Measurements from ENCODE around the gene SLMAP.

The SLMAP gene

DNA sequence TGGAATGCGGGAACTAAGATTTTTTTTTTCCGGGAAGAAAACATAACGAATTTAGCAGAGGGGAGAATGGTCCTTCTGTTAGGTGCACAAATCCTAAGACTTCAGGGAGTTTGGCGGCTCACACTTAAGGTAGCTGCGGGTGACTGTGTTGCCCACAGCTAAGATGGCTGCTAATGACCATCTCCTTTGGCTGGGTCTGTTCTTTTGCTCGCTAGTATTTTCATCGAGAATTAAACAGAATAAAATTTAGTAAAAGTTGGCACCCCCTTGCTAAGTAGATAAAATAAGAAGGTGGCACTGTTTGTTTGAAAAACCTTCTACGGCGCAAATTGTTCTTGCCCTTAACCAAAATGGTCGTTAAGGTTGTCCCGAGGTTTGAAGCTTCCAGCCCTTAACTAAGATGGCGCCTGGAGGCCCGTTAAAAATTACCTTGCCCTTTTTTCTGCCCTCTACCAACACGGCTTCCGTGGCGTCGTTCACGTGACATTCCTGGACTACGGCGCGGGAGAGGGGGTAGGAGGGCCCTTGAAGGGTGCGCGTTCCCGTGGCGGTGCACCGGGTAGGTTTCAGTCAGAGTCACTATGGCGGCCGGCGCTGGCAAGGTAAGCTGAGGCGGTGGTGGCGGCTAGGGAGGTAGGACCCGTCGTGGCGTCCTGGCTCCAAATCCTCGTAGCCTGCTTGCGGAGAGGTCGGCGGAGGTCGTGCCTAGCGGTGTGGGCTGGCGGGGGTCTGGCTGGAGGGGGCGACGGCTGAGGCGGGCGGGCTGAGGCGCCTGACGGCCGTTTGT lies at the start of gene SLMAP:
Gene SLMAP (plus strand): TSS at position 569 of the 787 bp plus-strand sequence. CDS start 1,343 bp downstream, outside the sequence.
- no peaks in the 10 kb centered on the region for H3K9me3 ChIP-seq (ENCODE audit: control insufficient read depth, insufficient read depth, low read length)
- H3K4me1 ChIP-seq (ENCODE audit: control insufficient read depth, insufficient read depth, low read length): no peaks in the 10 kb centered on the region
- no peaks in the 10 kb centered on the region for H3K36me3 ChIP-seq (ENCODE audit: control insufficient read depth, insufficient read depth, low read length)
- no peaks in the 10 kb centered on the region for H3K27me3 ChIP-seq (ENCODE audit: control insufficient read depth, insufficient read depth, low read length)
- DNase-seq (ENCODE audit: low read depth, low spot score): peak; percentile 90
- WGBS (ENCODE audit: insufficient coverage, insufficient read length): no CpG with 5 or more reads among the region's 48 CpGs
- H3K27ac ChIP-seq (ENCODE audit: low read length): no peak within 1 kb of the TSS
- peak within 1 kb of the TSS; percentile 80 for H3K4me3 ChIP-seq (ENCODE audit: low read length)

GRCh38 chr3:57706462-57706861 lies 49.6 kb upstream of the SLMAP start:
- DNase-seq (ENCODE audit: low read depth, low spot score): no peak
- Histone ChIP-seq H3K4me3 (ENCODE audit: low read length) (no peak overlapping the region), H3K27me3 (ENCODE audit: control insufficient read depth, insufficient read depth, low read length) (no peaks in the 10 kb centered on the region; the same call in 1 of the 2 replicates), H3K4me1 (ENCODE audit: control insufficient read depth, insufficient read depth, low read length) (no peaks in the 10 kb centered on the region), H3K36me3 (ENCODE audit: control insufficient read depth, insufficient read depth, low read length) (no peaks in the 10 kb centered on the region), H3K9me3 (ENCODE audit: control insufficient read depth, insufficient read depth, low read length) (no peaks in the 10 kb centered on the region), H3K27ac (ENCODE audit: low read length) (no peak overlapping the region)
- no CpG with 5 or more reads among the region's 3 CpGs for WGBS (ENCODE audit: insufficient coverage, insufficient read length)

DNA sequence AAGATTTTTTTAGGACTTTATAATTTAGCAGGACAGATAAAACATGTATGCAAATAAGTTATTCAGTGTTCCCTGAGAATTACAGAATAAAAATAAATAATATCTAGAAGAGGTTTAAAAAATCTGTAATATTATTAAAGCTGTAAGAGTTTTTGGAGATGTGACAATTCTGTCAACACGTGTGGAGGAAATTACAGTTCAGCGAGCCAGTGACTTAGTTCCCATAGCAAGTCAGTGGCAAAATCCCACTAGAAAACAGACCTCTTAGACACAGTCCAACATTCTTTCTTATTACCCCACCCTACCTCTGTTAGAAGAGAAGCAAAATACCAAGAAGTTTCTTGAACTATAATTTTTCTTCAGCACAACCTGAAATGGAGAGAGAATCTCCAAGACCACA lies 47.1 kb upstream of the SLMAP start:
- WGBS (ENCODE audit: insufficient coverage, insufficient read length): no CpG with 5 or more reads among the region's 2 CpGs

GRCh38 chr3:57709559-57709958 lies 46.5 kb upstream of the SLMAP start:
- no peaks in the 10 kb centered on the region for H3K4me1 ChIP-seq (ENCODE audit: control insufficient read depth, insufficient read depth, low read length)
- H3K27ac ChIP-seq (ENCODE audit: low read length): no peak overlapping the region
- H3K9me3 ChIP-seq (ENCODE audit: control insufficient read depth, insufficient read depth, low read length): no peaks in the 10 kb centered on the region
- no peaks in the 10 kb centered on the region; the same call in 1 of the 2 replicates for H3K27me3 ChIP-seq (ENCODE audit: control insufficient read depth, insufficient read depth, low read length)
- WGBS (ENCODE audit: insufficient coverage, insufficient read length): no CpG with 5 or more reads among the region's 2 CpGs
- no peaks in the 10 kb centered on the region for H3K36me3 ChIP-seq (ENCODE audit: control insufficient read depth, insufficient read depth, low read length)
- no peak for DNase-seq (ENCODE audit: low read depth, low spot score)
- no peak overlapping the region for H3K4me3 ChIP-seq (ENCODE audit: low read length)

More for the DNA sequence above, 47.1 kb upstream of the SLMAP start:
- Histone ChIP-seq H3K4me3 (ENCODE audit: low read length) (no peak overlapping the region), H3K27me3 (ENCODE audit: control insufficient read depth, insufficient read depth, low read length) (no peaks in the 10 kb centered on the region; the same call in 1 of the 2 replicates), H3K27ac (ENCODE audit: low read length) (no peak overlapping the region), H3K4me1 (ENCODE audit: control insufficient read depth, insufficient read depth, low read length) (no peaks in the 10 kb centered on the region), H3K36me3 (ENCODE audit: control insufficient read depth, insufficient read depth, low read length) (no peaks in the 10 kb centered on the region), H3K9me3 (ENCODE audit: control insufficient read depth, insufficient read depth, low read length) (no peaks in the 10 kb centered on the region)
- DNase-seq (ENCODE audit: low read depth, low spot score): no peak

GRCh38 chr3:57715686-57716085 lies 40.4 kb upstream of the SLMAP start:
- Histone ChIP-seq H3K4me3 (ENCODE audit: low read length) (no peak overlapping the region), H3K36me3 (ENCODE audit: control insufficient read depth, insufficient read depth, low read length) (no peaks in the 10 kb centered on the region), H3K27ac (ENCODE audit: low read length) (no peak overlapping the region), H3K4me1 (ENCODE audit: control insufficient read depth, insufficient read depth, low read length) (no peaks in the 10 kb centered on the region), H3K27me3 (ENCODE audit: control insufficient read depth, insufficient read depth, low read length) (no peaks in the 10 kb centered on the region), H3K9me3 (ENCODE audit: control insufficient read depth, insufficient read depth, low read length) (no peaks in the 10 kb centered on the region)
- no peak for DNase-seq (ENCODE audit: low read depth, low spot score)
- WGBS (ENCODE audit: insufficient coverage, insufficient read length): no CpG with 5 or more reads among the region's 4 CpGs

GRCh38 chr3:57717205-57717868 lies 38.8 kb upstream of the SLMAP start:
- H3K36me3 ChIP-seq (ENCODE audit: control insufficient read depth, insufficient read depth, low read length): no peaks in the 10 kb centered on the region
- no CpG with 5 or more reads among the region's 6 CpGs for WGBS (ENCODE audit: insufficient coverage, insufficient read length)
- no peak overlapping the region for H3K27ac ChIP-seq (ENCODE audit: low read length)
- no peaks in the 10 kb centered on the region for H3K9me3 ChIP-seq (ENCODE audit: control insufficient read depth, insufficient read depth, low read length)
- DNase-seq (ENCODE audit: low read depth, low spot score): no peak
- H3K27me3 ChIP-seq (ENCODE audit: control insufficient read depth, insufficient read depth, low read length): no peaks in the 10 kb centered on the region
- no peaks in the 10 kb centered on the region for H3K4me1 ChIP-seq (ENCODE audit: control insufficient read depth, insufficient read depth, low read length)
- no peak overlapping the region for H3K4me3 ChIP-seq (ENCODE audit: low read length)

DNA sequence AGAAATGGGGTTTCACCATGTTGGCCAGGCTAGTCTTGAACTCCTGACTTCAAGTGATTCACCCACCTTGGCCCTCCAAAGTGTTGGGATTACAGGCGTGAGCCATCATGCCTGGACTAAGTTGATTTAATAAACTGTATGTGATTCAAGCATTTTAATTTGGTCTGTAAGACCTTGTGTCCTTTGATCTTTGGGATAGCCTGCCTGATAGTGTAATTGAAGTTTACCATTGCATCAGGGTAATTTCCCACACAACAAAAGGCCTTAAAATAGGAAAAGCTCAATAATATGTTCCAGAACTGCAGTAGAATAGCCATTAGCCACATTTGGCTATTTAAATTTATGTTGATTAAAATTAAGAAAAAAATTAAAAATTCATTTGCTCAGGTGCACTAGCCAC lies 38.0 kb upstream of the SLMAP start:
- no peak overlapping the region for H3K4me3 ChIP-seq (ENCODE audit: low read length)
- H3K27me3 ChIP-seq (ENCODE audit: control insufficient read depth, insufficient read depth, low read length): no peaks in the 10 kb centered on the region
- no peaks in the 10 kb centered on the region for H3K4me1 ChIP-seq (ENCODE audit: control insufficient read depth, insufficient read depth, low read length)
- no peak overlapping the region for H3K27ac ChIP-seq (ENCODE audit: low read length)
- no peak for DNase-seq (ENCODE audit: low read depth, low spot score)
- no peaks in the 10 kb centered on the region for H3K36me3 ChIP-seq (ENCODE audit: control insufficient read depth, insufficient read depth, low read length)
- WGBS (ENCODE audit: insufficient coverage, insufficient read length): no CpG with 5 or more reads among the region's 1 CpG
- H3K9me3 ChIP-seq (ENCODE audit: control insufficient read depth, insufficient read depth, low read length): no peaks in the 10 kb centered on the region

GRCh38 chr3:57726397-57726796 lies 29.7 kb upstream of the SLMAP start:
- Histone ChIP-seq H3K27ac (ENCODE audit: low read length) (no peak overlapping the region), H3K36me3 (ENCODE audit: control insufficient read depth, insufficient read depth, low read length) (no peaks in the 10 kb centered on the region), H3K27me3 (ENCODE audit: control insufficient read depth, insufficient read depth, low read length) (no peaks in the 10 kb centered on the region), H3K9me3 (ENCODE audit: control insufficient read depth, insufficient read depth, low read length) (no peaks in the 10 kb centered on the region), H3K4me3 (ENCODE audit: low read length) (no peak overlapping the region), H3K4me1 (ENCODE audit: control insufficient read depth, insufficient read depth, low read length) (no peaks in the 10 kb centered on the region)
- no peak for DNase-seq (ENCODE audit: low read depth, low spot score)

GRCh38 chr3:57727106-57727505 lies 29.0 kb upstream of the SLMAP start:
- Histone ChIP-seq H3K27ac (ENCODE audit: low read length) (no peak overlapping the region), H3K27me3 (ENCODE audit: control insufficient read depth, insufficient read depth, low read length) (no peaks in the 10 kb centered on the region), H3K4me1 (ENCODE audit: control insufficient read depth, insufficient read depth, low read length) (no peaks in the 10 kb centered on the region), H3K36me3 (ENCODE audit: control insufficient read depth, insufficient read depth, low read length) (no peaks in the 10 kb centered on the region), H3K9me3 (ENCODE audit: control insufficient read depth, insufficient read depth, low read length) (no peaks in the 10 kb centered on the region), H3K4me3 (ENCODE audit: low read length) (no peak overlapping the region)
- no CpG with 5 or more reads among the region's 5 CpGs for WGBS (ENCODE audit: insufficient coverage, insufficient read length)
- DNase-seq (ENCODE audit: low read depth, low spot score): no peak

DNA sequence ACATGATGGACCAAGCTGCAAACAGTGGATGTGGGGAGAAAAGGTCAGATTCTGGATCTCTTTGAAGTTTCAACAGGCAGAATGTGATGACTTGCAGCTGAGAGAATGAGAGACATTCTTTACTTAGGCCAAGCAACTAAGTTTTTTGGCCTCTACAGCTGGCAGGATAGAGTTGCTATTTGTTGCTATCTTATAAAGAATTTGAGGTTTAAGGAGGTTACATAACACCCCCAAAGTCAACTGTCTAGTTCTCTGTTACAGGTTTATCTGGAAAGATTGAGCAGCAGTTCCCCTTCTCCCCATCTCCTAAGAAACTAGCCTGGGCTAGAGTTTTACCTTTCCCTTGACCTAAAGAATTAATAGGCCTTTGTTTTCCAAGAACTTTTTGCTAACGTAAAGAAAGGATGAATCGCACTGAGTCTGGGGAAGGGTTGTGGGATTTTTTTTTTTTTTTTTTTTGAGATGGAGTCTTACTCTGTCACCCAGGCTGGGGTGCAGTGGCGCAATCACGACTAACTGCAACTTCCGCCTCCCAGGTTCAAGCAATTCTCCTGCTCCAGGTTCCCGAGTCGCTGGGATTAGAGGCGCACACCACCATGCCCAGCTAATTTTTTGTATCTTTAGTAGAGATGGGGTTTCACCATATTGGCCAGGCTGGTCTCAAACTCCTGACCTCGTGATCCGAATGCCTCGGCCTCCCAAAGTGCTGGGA lies 26.6 kb upstream of the SLMAP start:
- H3K36me3 ChIP-seq (ENCODE audit: control insufficient read depth, insufficient read depth, low read length): no peaks in the 10 kb centered on the region
- WGBS (ENCODE audit: insufficient coverage, insufficient read length): no CpG with 5 or more reads among the region's 11 CpGs
- H3K9me3 ChIP-seq (ENCODE audit: control insufficient read depth, insufficient read depth, low read length): no peaks in the 10 kb centered on the region
- no peak overlapping the region for H3K4me3 ChIP-seq (ENCODE audit: low read length)
- no peaks in the 10 kb centered on the region for H3K4me1 ChIP-seq (ENCODE audit: control insufficient read depth, insufficient read depth, low read length)
- H3K27ac ChIP-seq (ENCODE audit: low read length): no peak overlapping the region
- H3K27me3 ChIP-seq (ENCODE audit: control insufficient read depth, insufficient read depth, low read length): no peaks in the 10 kb centered on the region
- no peak for DNase-seq (ENCODE audit: low read depth, low spot score)

All from iPS DF 6.9 (cell line).